ENCODE data around the gene TF.

The TF gene

DNA sequence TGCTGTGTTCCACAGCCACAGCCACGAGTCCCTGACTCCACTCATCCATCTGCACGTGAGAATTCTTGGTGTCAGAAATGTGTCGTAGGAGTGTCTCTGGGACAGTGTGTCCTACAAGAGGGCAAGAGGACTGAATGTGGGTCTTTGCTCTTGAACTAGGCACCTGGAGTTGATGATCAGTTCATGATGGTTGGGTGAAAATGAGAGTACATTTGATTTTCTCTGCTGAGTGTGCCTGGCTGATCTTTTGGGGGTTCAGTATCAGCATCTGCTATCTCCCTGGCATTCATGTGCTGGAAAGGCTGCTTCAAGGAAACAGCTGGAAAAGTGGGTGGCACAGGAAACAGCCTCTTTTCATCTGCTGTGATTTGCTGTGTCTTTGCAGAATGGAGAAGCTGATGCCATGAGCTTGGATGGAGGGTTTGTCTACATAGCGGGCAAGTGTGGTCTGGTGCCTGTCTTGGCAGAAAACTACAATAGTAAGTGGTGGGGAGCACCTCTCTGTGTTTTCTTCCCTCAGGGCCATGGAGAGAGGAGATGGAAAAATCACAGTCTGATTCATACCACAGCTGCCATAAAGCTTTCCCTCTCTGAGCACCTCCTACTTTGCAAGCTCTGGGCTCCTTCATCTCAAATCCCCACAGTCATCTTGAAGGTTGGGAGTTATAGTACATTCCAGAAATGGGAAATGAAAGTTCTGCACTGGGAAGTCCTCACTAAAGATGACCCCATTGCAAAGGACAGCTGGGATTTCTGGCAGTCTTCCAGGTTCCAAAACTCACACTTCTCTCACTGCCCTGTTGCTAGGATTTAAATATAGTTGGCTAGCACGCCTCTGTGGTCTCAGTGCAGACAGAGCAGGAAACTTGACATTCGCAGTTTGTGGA, 17.8 kb downstream of the TF start (continued):
- TF ChIP-seq, protein P1, sequence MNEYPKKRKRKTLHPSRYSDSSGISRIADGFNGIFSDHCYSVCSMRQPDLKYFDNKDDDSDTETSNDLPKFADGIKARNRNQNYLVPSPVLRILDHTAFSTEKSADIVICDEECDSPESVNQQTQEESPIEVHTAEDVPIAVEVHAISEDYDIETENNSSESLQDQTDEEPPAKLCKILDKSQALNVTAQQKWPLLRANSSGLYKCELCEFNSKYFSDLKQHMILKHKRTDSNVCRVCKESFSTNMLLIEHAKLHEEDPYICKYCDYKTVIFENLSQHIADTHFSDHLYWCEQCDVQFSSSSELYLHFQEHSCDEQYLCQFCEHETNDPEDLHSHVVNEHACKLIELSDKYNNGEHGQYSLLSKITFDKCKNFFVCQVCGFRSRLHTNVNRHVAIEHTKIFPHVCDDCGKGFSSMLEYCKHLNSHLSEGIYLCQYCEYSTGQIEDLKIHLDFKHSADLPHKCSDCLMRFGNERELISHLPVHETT (tag by site-specific recombination; IDR thresholded peaks at IDR 0.05): no peak
- TF ChIP-seq ZNF121 (tag by site-specific recombination; IDR thresholded peaks at IDR 0.05): no peak
- TF ChIP-seq ZNF138 (tag by site-specific recombination; IDR thresholded peaks at IDR 0.05; ENCODE audit: borderline replicate concordance): no peak
- TF ChIP-seq ZBTB1 (tag by site-specific recombination; IDR thresholded peaks at IDR 0.05): no peak
- TF ChIP-seq ZBTB48 (tag by site-specific recombination; IDR thresholded peaks at IDR 0.05): no peak
- no peak for TF ChIP-seq ZNF692 (tag by site-specific recombination; IDR thresholded peaks at IDR 0.05)
- TF ChIP-seq KLF9 (tag by site-specific recombination; IDR thresholded peaks at IDR 0.05; ENCODE audit: low read depth): no peak
- TF ChIP-seq ZNF404 (tag by site-specific recombination; IDR thresholded peaks at IDR 0.05): no peak

DNA sequence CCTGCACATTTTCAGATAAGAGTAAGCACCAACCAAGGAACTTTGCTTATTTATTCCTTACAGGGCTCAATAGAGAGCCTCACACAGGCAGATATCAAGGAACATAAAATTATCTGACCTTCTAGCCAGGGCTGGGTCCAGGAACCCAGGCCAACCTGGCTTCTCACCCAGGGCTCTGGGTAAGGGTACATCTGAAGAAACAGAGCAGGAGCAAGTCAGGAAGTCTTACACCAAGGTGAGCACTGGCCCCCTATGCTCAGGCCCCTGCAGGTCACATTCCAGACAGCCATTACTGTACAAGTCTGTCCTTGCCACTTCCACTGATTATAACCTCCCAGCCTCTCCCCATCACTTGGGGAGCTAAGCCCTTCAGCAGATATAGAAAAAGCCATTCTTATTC, 19.1 kb downstream of the TF start:
- H3K27ac ChIP-seq (ENCODE audit: extremely low read depth, low read depth, low read length): no peak overlapping the region
- POLR2A ChIA-PET: no interaction called here
- no peaks in the 10 kb centered on the region for H3K36me3 ChIP-seq (ENCODE audit: control insufficient read depth in 2 of 2, insufficient read depth in 1 of 2, low read length in 2 of 2)
- no peak overlapping the region for H3K4me3 ChIP-seq (ENCODE audit: low read depth, low read length)
- CTCF ChIA-PET: interaction anchor here (0.6 kb wide), 1 partner anchor 427 kb away, joined by 5 read pairs; no protein-coding TSS in a partner anchor
- no peaks in the 10 kb centered on the region for H3K9me3 ChIP-seq (ENCODE audit: control insufficient read depth, insufficient read depth, low read depth, low read length)
- H3K4me1 ChIP-seq (ENCODE audit: control insufficient read depth, insufficient read depth, low read length): no peaks in the 10 kb centered on the region
- TF ChIP-seq PATZ1 (tag by site-specific recombination; IDR thresholded peaks at IDR 0.05) (no peak), IKZF3 (tag by site-specific recombination; IDR thresholded peaks at IDR 0.05) (no peak), ZNF501 (tag by site-specific recombination; IDR thresholded peaks at IDR 0.05) (no peak), SP2 (tag by site-specific recombination; IDR thresholded peaks at IDR 0.05) (no peak), ZNF449 (tag by site-specific recombination; IDR thresholded peaks at IDR 0.05) (no peak), ZBTB11 (tag by site-specific recombination; conservative IDR thresholded peaks at IDR 0.05; ENCODE audit: low read depth) (no peak), PRDM1 (tag by site-specific recombination; IDR thresholded peaks at IDR 0.05) (no peak), MEIS1 (CRISPR knock-in tag; IDR thresholded peaks at IDR 0.05; ENCODE audit: borderline replicate concordance) (no peak), ZNF157 (tag by site-specific recombination; IDR thresholded peaks at IDR 0.05) (no peak), ZNF146 (tag by site-specific recombination; IDR thresholded peaks at IDR 0.05) (no peak), ZNF777 (tag by site-specific recombination; IDR thresholded peaks at IDR 0.05; ENCODE audit: borderline replicate concordance) (no peak), ZNF707 (tag by site-specific recombination; IDR thresholded peaks at IDR 0.05) (no peak), ZFHX2 (tag by site-specific recombination; conservative IDR thresholded peaks at IDR 0.05) (no peak)
- TF ChIP-seq, protein P2, sequence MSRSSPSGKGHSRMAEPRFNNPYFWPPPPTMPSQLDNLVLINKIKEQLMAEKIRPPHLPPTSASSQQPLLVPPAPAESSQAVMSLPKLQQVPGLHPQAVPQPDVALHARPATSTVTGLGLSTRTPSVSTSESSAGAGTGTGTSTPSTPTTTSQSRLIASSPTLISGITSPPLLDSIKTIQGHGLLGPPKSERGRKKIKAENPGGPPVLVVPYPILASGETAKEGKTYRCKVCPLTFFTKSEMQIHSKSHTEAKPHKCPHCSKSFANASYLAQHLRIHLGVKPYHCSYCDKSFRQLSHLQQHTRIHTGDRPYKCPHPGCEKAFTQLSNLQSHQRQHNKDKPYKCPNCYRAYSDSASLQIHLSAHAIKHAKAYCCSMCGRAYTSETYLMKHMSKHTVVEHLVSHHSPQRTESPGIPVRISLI (tag by site-specific recombination; IDR thresholded peaks at IDR 0.05): no peak
- TF ChIP-seq, protein P3, sequence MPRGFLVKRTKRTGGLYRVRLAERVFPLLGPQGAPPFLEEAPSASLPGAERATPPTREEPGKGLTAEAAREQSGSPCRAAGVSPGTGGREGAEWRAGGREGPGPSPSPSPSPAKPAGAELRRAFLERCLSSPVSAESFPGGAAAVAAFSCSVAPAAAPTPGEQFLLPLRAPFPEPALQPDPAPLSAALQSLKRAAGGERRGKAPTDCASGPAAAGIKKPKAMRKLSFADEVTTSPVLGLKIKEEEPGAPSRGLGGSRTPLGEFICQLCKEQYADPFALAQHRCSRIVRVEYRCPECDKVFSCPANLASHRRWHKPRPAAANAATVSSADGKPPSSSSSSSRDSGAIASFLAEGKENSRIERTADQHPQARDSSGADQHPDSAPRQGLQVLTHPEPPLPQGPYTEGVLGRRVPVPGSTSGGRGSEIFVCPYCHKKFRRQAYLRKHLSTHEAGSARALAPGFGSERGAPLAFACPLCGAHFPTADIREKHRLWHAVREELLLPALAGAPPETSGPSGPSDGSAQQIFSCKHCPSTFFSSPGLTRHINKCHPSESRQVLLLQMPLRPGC (tag by site-specific recombination; IDR thresholded peaks at IDR 0.05): no peak

All from HEK293 (cell line).